ENCODE measurements around the gene SH3D19.

The SH3D19 gene

DNA sequence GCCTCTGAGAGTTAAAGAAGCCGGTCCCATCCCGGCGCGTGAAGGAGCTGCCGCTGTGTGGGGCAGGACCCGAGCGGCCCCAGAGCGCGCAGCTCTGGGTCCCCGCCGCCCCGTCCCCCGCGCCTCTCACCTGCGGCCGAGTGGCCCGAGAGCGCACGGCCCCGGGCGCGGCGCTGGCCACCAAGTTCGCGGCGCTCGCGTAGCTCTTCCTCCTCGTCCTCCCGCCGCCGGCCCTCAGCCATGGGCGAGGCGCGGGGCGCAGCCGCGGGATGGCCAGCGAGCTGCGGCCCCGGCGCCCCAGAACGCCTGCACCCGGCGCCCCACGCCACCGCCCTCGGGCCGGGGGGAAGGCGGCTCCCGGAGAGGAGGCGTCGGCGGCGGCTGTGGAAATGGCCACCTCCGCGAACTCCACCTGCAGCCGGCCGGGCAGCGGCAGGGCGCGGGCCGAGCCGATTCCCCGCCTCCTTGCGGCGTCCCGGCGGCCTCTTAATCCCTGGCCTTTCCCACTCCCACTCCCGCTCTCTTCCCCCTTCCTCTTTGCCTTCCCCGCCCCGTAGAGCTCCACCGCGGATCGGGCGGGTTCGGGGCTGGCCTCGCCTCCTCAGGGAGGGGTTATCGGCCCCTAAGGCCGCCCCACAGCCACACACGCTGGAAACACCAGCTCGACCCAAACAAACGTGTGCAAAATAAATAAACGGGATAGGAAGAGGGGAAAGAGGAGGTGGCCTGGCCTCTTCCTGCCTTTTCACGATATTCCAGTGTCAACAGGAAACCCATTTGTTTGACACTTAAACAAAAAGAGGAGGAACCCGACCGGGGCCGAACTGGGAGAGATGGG lies at the start of gene SH3D19:
TSS of gene SH3D19 (minus strand) at position 495 of the 838 bp plus-strand sequence. CDS start at position 242, 253 bp downstream.
- peak; percentile 74 for DNase-seq (ENCODE audit: low read depth)
- peak within 1 kb of the TSS; percentile 79 for H3K4me3 ChIP-seq (ENCODE audit: low read length)
- no peak for TF ChIP-seq CTCF (IDR thresholded peaks at IDR 0.05; ENCODE audit: insufficient read depth, low read depth, low read length, missing control alignments)

DNA sequence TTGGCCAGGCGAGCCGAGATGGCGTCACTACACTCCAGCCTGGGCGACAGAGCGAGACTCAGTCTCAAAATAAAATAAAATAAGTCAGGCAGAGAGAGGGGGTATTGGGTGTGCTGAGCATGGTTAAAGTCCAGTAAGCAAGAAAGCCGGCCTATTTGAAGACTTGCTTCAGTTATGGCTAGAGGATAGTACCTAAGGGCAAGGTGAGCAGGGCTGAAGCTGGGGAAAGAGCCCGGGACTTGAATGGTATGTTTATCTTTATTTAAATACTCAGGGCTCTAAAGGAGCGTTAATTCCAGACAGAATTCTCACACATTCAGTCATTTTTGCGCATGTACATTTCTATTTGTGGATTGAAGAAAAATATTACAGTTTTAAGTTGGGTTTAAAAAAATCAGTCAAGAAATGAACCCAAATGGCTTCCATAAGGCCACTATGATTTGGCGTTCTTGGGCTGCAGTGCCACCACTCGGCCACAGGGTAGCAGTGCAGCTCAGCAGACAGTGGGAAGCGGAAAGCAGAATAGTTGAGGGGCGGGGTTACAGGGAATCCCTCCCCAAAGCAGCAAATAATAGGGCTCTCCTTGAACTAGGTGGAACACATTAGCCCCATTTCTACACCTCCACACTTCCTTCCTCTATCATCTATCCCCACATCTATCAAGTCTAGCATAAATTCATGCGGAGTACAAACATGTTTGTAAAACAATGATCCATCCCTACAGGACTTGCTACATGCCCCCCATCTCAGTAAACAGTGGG lies 37.2 kb upstream of the SH3D19 start:
- DNase-seq (ENCODE audit: low read depth), result peak; percentile 88
- TF ChIP-seq CTCF (IDR thresholded peaks at IDR 0.05; ENCODE audit: insufficient read depth, low read depth, low read length, missing control alignments), result peak; percentile 100
- no peak overlapping the region for H3K4me3 ChIP-seq (ENCODE audit: low read length)

GRCh38 chr4:151361966-151362365 lies 36.6 kb upstream of the SH3D19 start:
- no peak for TF ChIP-seq CTCF (IDR thresholded peaks at IDR 0.05; ENCODE audit: insufficient read depth, low read depth, low read length, missing control alignments)
- DNase-seq (ENCODE audit: low read depth), result no peak

DNA sequence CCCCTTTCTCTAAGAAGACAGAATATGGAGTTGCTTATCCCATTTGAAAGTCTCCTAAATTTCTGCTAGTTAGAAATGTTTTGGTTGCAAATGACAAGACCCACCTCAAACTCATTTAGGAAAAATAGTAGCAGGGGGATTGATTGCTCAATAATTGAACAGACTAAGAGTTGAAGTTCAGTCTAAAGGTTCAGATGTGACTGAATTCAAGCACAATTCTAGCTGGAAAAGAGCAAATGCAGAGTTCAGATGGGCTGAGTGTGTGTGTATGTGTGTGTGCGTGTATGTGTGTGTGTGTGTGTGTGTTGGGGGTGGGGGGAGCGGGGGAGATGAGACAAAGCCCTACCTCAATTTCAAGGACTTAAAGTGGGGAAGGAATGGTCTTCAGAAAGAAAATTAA lies 35.7 kb upstream of the SH3D19 start:
- TF ChIP-seq CTCF (IDR thresholded peaks at IDR 0.05; ENCODE audit: insufficient read depth, low read depth, low read length, missing control alignments), result no peak
- no peak for DNase-seq (ENCODE audit: low read depth)
- no peak overlapping the region for H3K4me3 ChIP-seq (ENCODE audit: low read length)

More at GRCh38 chr4:151361966-151362365, 36.6 kb upstream of the SH3D19 start:
- H3K4me3 ChIP-seq (ENCODE audit: low read length), result no peak overlapping the region

GRCh38 chr4:151359576-151359975 lies 34.2 kb upstream of the SH3D19 start:
- no peak for DNase-seq (ENCODE audit: low read depth)
- H3K4me3 ChIP-seq (ENCODE audit: low read length), result no peak overlapping the region
- TF ChIP-seq CTCF (IDR thresholded peaks at IDR 0.05; ENCODE audit: insufficient read depth, low read depth, low read length, missing control alignments), result no peak

DNA sequence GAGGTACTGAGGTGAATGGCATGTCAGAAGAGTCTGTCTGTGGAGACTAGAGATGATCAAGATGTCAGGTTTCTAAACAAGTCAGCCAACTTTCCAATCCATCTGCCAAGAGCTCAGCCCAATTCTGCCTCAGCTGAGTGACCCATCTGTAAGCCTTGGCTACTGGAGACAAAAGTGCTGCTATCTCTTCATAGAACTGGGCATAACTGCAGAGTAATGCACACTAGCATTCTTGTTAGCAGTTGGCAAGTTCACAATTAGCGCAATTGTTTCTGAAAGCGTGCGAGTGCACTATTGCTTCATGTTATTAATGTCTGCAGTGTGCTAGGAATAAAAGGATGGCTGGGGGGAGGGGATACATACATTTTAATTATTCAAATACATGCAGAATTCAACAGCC lies 32.9 kb upstream of the SH3D19 start:
- TF ChIP-seq CTCF (IDR thresholded peaks at IDR 0.05; ENCODE audit: insufficient read depth, low read depth, low read length, missing control alignments), result no peak
- DNase-seq (ENCODE audit: low read depth), result peak; percentile 6
- no peak overlapping the region for H3K4me3 ChIP-seq (ENCODE audit: low read length)
